Right cardiac atrium (tissue), 5 donors: Measurements from ENCODE around the gene ANKRD6. TPM values are rescaled to one million over a fixed set of nuclear protein-coding genes. Genes with fewer than 3 reads are reported as not detected.

Source experiments
- ATAC-seq, 2 donors: fragments of 200-7000 bp; cut with Tn5 transposase; one replicate each; pipeline versions ENCODE4 v1.8.0 to v1.9.1; 2020; ENCODE audit warnings: moderate library complexity in 2 of 2, mild to moderate bottlenecking in 1 of 2
- DNase-seq, 3 donors: peaks; one replicate each; pipeline ENCODE4 v3.0.0-alpha.2; 2020
- H3K27ac ChIP-seq: one replicate; pipeline ENCODE4 v1.5.1; 2013; ENCODE audit warnings: mild to moderate bottlenecking, low read length, control low read depth, moderate library complexity
- H3K27me3 ChIP-seq: one replicate; pipeline ENCODE4 v1.6.1; 2013; ENCODE audit not compliant: control insufficient read depth, insufficient read depth
- H3K4me1 ChIP-seq: one replicate; pipeline ENCODE4 v1.6.1; 2013; ENCODE audit warnings: low read length; ENCODE audit not compliant: control insufficient read depth, insufficient read depth
- H3K4me3 ChIP-seq: one replicate; pipeline ENCODE4 v1.5.1; 2013; ENCODE audit warnings: low read length, control low read depth
- H3K9me3 ChIP-seq: one replicate; pipeline ENCODE4 v1.6.1; 2013; ENCODE audit warnings: low read length; ENCODE audit not compliant: control insufficient read depth
- WGBS: extraction: QIAGEN DNeasy Blood & Tissue Kit; methylation state at CpG from one replicate; pipeline ENCODE4 v1.1.7; 2013; 5-methylcytosine and 5-hydroxymethylcytosine counted together
- intact Hi-C, 4 donors: fragments of 100-400 bp; cut with DNase I; formaldehyde crosslinking; loops; one replicate each; pipeline versions ENCODE4 v1.11.0 to v1.14.0; 2022 to 2023
- polyA plus RNA-seq: library from polyadenylated mRNA; stranded (reverse); fragments of 200-250 nt; gene quantifications from one replicate; pipeline ENCODE4 v1.2.3, GENCODE V29; 2013
- total RNA-seq, 4 donors: library from RNA; stranded (reverse); fragmentation: NEBNext Ultra II Directional; extraction: Animal tissue kit (Norgen Biotek cat#: 25700); gene quantifications; one replicate each; pipeline ENCODE4 v1.2.1, GENCODE V29; 2021
- donor health status: healthy with polysubstance abuse.
- donor health status: DM: no; HTN: yes; CAD: no.
- donor health status: DM: no; HTN: no; CAD: no.
- donor health status: DM: no; HTN: yes; CAD: no; lungs with severe emphysema.
- donor health status: DM: yes; HTN: yes; CAD: no.

ANKRD6 gene
- total and polyA plus RNA-seq, 5 donors = 6.7 to 22.8 (median 19.8) TPM

- Histone ChIP-seq H3K27ac (no peak overlapping the region), H3K9me3 (no peaks in the 10 kb centered on the region), H3K4me3 (no peak overlapping the region), H3K27me3 (no peaks in the 10 kb centered on the region), H3K4me1 (no peaks in the 10 kb centered on the region)
- ATAC-seq (no peak), DNase-seq (no peak)
- intact Hi-C loops = no loop called here
- WGBS = 94% methylated on average over 2 of the region's 2 CpGs
Measured at GRCh38 chr6:89539779-89540178, 106.8 kb downstream of the ANKRD6 start.

GRCh38 chr6:89542081-89542857, 109.3 kb downstream of the ANKRD6 start:
- Histone ChIP-seq H3K27ac (no peak overlapping the region), H3K4me1 (no peaks in the 10 kb centered on the region), H3K4me3 (no peak overlapping the region), H3K27me3 (no peaks in the 10 kb centered on the region), H3K9me3 (no peaks in the 10 kb centered on the region)
- intact Hi-C loops = no loop called here
- DNase-seq = no peak
- ATAC-seq = no peak
- 90% methylated on average over 12 of the region's 12 CpGs for WGBS

GRCh38 chr6:89542866-89543265, 109.9 kb downstream of the ANKRD6 start:
- H3K4me1 ChIP-seq = no peaks in the 10 kb centered on the region
- no peak for ATAC-seq
- no peak for DNase-seq
- no peak overlapping the region for H3K4me3 ChIP-seq
- H3K9me3 ChIP-seq = no peaks in the 10 kb centered on the region
- WGBS = 59% methylated on average over 3 of the region's 3 CpGs
- no peak overlapping the region for H3K27ac ChIP-seq
- no peaks in the 10 kb centered on the region for H3K27me3 ChIP-seq
- intact Hi-C loops = no loop called here

GRCh38 chr6:89547281-89547680, 114.3 kb downstream of the ANKRD6 start:
- H3K9me3 ChIP-seq = no peaks in the 10 kb centered on the region
- peak in 1 of 3 donors; percentile 58 for DNase-seq
- no peak overlapping the region for H3K27ac ChIP-seq
- ATAC-seq = no peak
- no peaks in the 10 kb centered on the region for H3K27me3 ChIP-seq
- WGBS = 80% methylated on average over 5 of the region's 5 CpGs
- H3K4me3 ChIP-seq = no peak overlapping the region
- intact Hi-C loops = no loop called here
- peaks cover 2% of the 10 kb centered on the region for H3K4me1 ChIP-seq

- Histone ChIP-seq H3K4me1 (peaks cover 5% of the 10 kb centered on the region), H3K9me3 (no peaks in the 10 kb centered on the region), H3K27ac (no peak overlapping the region), H3K27me3 (no peaks in the 10 kb centered on the region), H3K4me3 (no peak overlapping the region)
- no peak for DNase-seq
- intact Hi-C loops = no loop called here
- 81% methylated on average over 5 of the region's 5 CpGs for WGBS
- no peak for ATAC-seq
Measured at GRCh38 chr6:89553431-89553830, 120.5 kb downstream of the ANKRD6 start.

- Histone ChIP-seq H3K4me3 (no peak overlapping the region), H3K9me3 (no peaks in the 10 kb centered on the region), H3K4me1 (peaks cover 5% of the 10 kb centered on the region), H3K27me3 (no peaks in the 10 kb centered on the region), H3K27ac (no peak overlapping the region)
- no peak for DNase-seq
- WGBS = 88% methylated on average over 5 of the region's 5 CpGs
- no peak for ATAC-seq
- intact Hi-C loops = no loop called here
Measured at GRCh38 chr6:89554106-89554505, 121.2 kb downstream of the ANKRD6 start.

- H3K4me1 ChIP-seq = peaks cover 5% of the 10 kb centered on the region
- H3K9me3 ChIP-seq = no peaks in the 10 kb centered on the region
- intact Hi-C loops = no loop called here
- no peak overlapping the region for H3K27ac ChIP-seq
- no peak for DNase-seq
- WGBS = 59% methylated on average over 4 of the region's 4 CpGs
- H3K4me3 ChIP-seq = no peak overlapping the region
- ATAC-seq = no peak
- no peaks in the 10 kb centered on the region for H3K27me3 ChIP-seq
Measured at GRCh38 chr6:89555031-89555430, 122.1 kb downstream of the ANKRD6 start.

- intact Hi-C loops = no loop called here
- peaks cover 5% of the 10 kb centered on the region for H3K4me1 ChIP-seq
- no peaks in the 10 kb centered on the region for H3K27me3 ChIP-seq
- H3K4me3 ChIP-seq = no peak overlapping the region
- 67% methylated on average over 3 of the region's 3 CpGs for WGBS
- ATAC-seq = no peak
- no peaks in the 10 kb centered on the region for H3K9me3 ChIP-seq
- no peak for DNase-seq
- H3K27ac ChIP-seq = no peak overlapping the region
Measured at GRCh38 chr6:89555806-89556205, 122.9 kb downstream of the ANKRD6 start.

- H3K27ac ChIP-seq = no peak overlapping the region
- DNase-seq (no peak), ATAC-seq (no peak)
- H3K4me1 ChIP-seq = peaks cover 2% of the 10 kb centered on the region
- 84% methylated on average over 1 of the region's 1 CpG for WGBS
- intact Hi-C loops = no loop called here
- no peaks in the 10 kb centered on the region for H3K9me3 ChIP-seq
- no peak overlapping the region for H3K4me3 ChIP-seq
- H3K27me3 ChIP-seq = no peaks in the 10 kb centered on the region
Measured at GRCh38 chr6:89559487-89559886, 126.5 kb downstream of the ANKRD6 start.

- peak; percentile 29 to 61 (median 43) for DNase-seq
- WGBS = 51% methylated on average over 21 of the region's 21 CpGs
Measured at GRCh38 chr6:89562093-89562973, 129.4 kb downstream of the ANKRD6 start.

GRCh38 chr6:89563866-89564265, 130.9 kb downstream of the ANKRD6 start:
- DNase-seq = no peak
- ATAC-seq = no peak
- Histone ChIP-seq H3K9me3 (no peaks in the 10 kb centered on the region), H3K4me3 (no peak overlapping the region), H3K4me1 (peaks cover 5% of the 10 kb centered on the region), H3K27ac (no peak overlapping the region), H3K27me3 (no peaks in the 10 kb centered on the region)
- WGBS = 98% methylated on average over 1 of the region's 1 CpG
- intact Hi-C loops = no loop called here

More at GRCh38 chr6:89562093-89562973, 129.4 kb downstream of the ANKRD6 start:
- Histone ChIP-seq H3K27me3 (no peaks in the 10 kb centered on the region), H3K27ac (peak overlapping the region; percentile 28), H3K4me3 (peak overlapping the region; percentile 21), H3K4me1 (peaks cover 5% of the 10 kb centered on the region), H3K9me3 (no peaks in the 10 kb centered on the region)
- peak; percentile 54 to 59 for ATAC-seq
- intact Hi-C loops = no loop called here
